Karpas-422 (cell line): ENCODE results near the gene CNOT10. TPM values are rescaled to one million over a fixed set of nuclear protein-coding genes. Genes with fewer than 3 reads are reported as not detected.
A peak's percentile ranks its signal among the peaks of the same experiment; 100 is the strongest.
"Not testable (repeated sequence)": the region's sequence is repeated elsewhere in the genome, so short reads cannot be mapped to it uniquely, and the experiment has no call there.

Experiments used
- DNase-seq: peaks from one replicate; pipeline ENCODE4 v3.0.0-alpha.2; 2015
- H2AFZ ChIP-seq: fragments of 200-600 bp; sonication (generic); 2 replicates; pipeline ENCODE4 v1.6.1; 2014; ENCODE audit warnings: antibody characterized with exemption, low read length, mixed read lengths
- H3K27ac ChIP-seq: fragments of 200-600 bp; sonication (generic); 2 replicates; pipeline ENCODE4 v1.5.1; 2014; ENCODE audit warnings: mild to moderate bottlenecking, low read length, moderate library complexity
- H3K27me3 ChIP-seq: fragments of 200-600 bp; sonication (generic); 2 replicates; pipeline ENCODE4 v1.6.1; 2014; ENCODE audit warnings: low read length, mixed read lengths
- H3K36me3 ChIP-seq: fragments of 200-600 bp; sonication (generic); 2 replicates; pipeline ENCODE4 v1.6.1; 2014; ENCODE audit warnings: low read length, mixed read lengths; ENCODE audit not compliant: insufficient read depth
- H3K4me1 ChIP-seq: fragments of 200-600 bp; sonication (generic); 2 replicates; pipeline ENCODE4 v1.6.1; 2014; ENCODE audit warnings: mild to moderate bottlenecking, low read length, mixed read lengths
- H3K4me2 ChIP-seq: fragments of 200-600 bp; sonication (generic); 2 replicates; pipeline ENCODE4 v1.6.1; 2014; ENCODE audit warnings: low read length, low read depth, mild to moderate bottlenecking; ENCODE audit not compliant: poor library complexity, severe bottlenecking
- H3K4me3 ChIP-seq: fragments of 200-600 bp; sonication (generic); 2 replicates; pipeline ENCODE4 v1.5.1; 2014; ENCODE audit warnings: mild to moderate bottlenecking, antibody characterized with exemption, low read length, mixed read lengths
- H3K79me2 ChIP-seq: fragments of 200-600 bp; sonication (generic); 2 replicates; pipeline ENCODE4 v1.6.1; 2014; ENCODE audit warnings: mild to moderate bottlenecking, low read length, mixed read lengths
- H3K9ac ChIP-seq: fragments of 200-600 bp; sonication (generic); 2 replicates; pipeline ENCODE4 v1.6.0; 2014; ENCODE audit warnings: low read length
- H3K9me2 ChIP-seq: fragments of 200-600 bp; sonication (generic), shearing (Covaris generic); replicated peaks from 2 replicates; pipeline ENCODE4 v1.6.0; 2014; ENCODE audit warnings: mild to moderate bottlenecking, low read length, moderate library complexity; ENCODE audit not compliant: insufficient read depth
- H3K9me3 ChIP-seq: fragments of 300-700, 200-600 bp; sonication (generic); 2 replicates; pipeline ENCODE4 v1.6.1; 2014; ENCODE audit warnings: low read length, mixed read lengths
- H4K20me1 ChIP-seq: fragments of 200-600 bp; sonication (generic); 2 replicates; pipeline ENCODE4 v1.6.1; 2014; ENCODE audit warnings: mild to moderate bottlenecking, antibody characterized with exemption, low read length, low read depth; ENCODE audit not compliant: insufficient read depth
- total RNA-seq: library from RNA; depleted of rRNA; stranded (reverse); fragments of >200 nt; shearing (Covaris generic); gene quantifications from 2 replicates; pipeline ENCODE4 v1.2.3, GENCODE V29; 2014; ENCODE audit warnings: low replicate concordance

Gene CNOT10
- total RNA-seq, 1 experiment from 2014 or later: 62.7 TPM

- no peak overlapping the region for H3K4me3 ChIP-seq
- H4K20me1 ChIP-seq: no peaks in the 10 kb centered on the region
- H3K27ac ChIP-seq: no peak overlapping the region
- no peak overlapping the region for H2AFZ ChIP-seq
- H3K4me1 ChIP-seq: no peaks in the 10 kb centered on the region
- no peak for DNase-seq
- no peak overlapping the region for H3K4me2 ChIP-seq
- no peaks in the 10 kb centered on the region for H3K79me2 ChIP-seq
- no peak overlapping the region for H3K9ac ChIP-seq
- no peaks in the 10 kb centered on the region for H3K27me3 ChIP-seq
- no peaks in the 10 kb centered on the region for H3K9me3 ChIP-seq
- H3K36me3 ChIP-seq: no peaks in the 10 kb centered on the region
- H3K9me2 ChIP-seq: no peaks in the 10 kb centered on the region
Observed at GRCh38 chr3:32655167-32655566, 29.8 kb upstream of the CNOT10 start.

DNA sequence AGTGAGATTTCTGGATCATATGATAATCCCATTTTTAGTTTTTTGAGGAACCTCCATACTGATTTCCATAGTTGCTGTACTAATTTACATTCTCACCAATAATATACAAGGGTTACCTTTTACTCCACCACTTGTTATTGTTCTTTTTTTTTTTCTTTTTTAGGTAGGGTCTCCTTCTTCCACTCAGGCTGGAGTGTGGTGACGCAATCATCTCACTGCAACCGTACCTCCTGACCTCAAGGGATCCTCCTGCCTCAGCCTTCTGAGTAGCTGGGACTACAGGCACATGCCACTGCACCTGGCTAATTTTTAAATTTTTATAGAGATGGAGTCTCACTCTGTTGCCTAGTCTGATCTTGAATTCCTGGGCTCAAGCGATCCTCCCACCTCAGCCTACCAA, 24.4 kb upstream of the CNOT10 start:
- Histone ChIP-seq H3K27ac (no peak overlapping the region), H3K27me3 (no peaks in the 10 kb centered on the region), H3K36me3 (no peaks in the 10 kb centered on the region), H3K4me2 (no peak overlapping the region), H3K4me1 (no peaks in the 10 kb centered on the region), H4K20me1 (no peaks in the 10 kb centered on the region), H3K9ac (no peak overlapping the region), H3K9me3 (no peaks in the 10 kb centered on the region), H3K4me3 (no peak overlapping the region), H3K9me2 (no peaks in the 10 kb centered on the region), H2AFZ (no peak overlapping the region), H3K79me2 (no peaks in the 10 kb centered on the region)
- DNase-seq: no peak

GRCh38 chr3:32662647-32663046, 22.3 kb upstream of the CNOT10 start:
- H3K4me2 ChIP-seq: no peak overlapping the region
- no peaks in the 10 kb centered on the region for H3K27me3 ChIP-seq
- no peaks in the 10 kb centered on the region for H3K9me3 ChIP-seq
- no peak overlapping the region for H2AFZ ChIP-seq
- no peaks in the 10 kb centered on the region for H3K36me3 ChIP-seq
- H3K4me1 ChIP-seq: no peaks in the 10 kb centered on the region
- H4K20me1 ChIP-seq: no peaks in the 10 kb centered on the region
- no peaks in the 10 kb centered on the region for H3K9me2 ChIP-seq
- no peak overlapping the region for H3K27ac ChIP-seq
- H3K79me2 ChIP-seq: no peaks in the 10 kb centered on the region
- no peak for DNase-seq
- no peak overlapping the region for H3K4me3 ChIP-seq
- H3K9ac ChIP-seq: no peak overlapping the region

GRCh38 chr3:32664630-32665075, 20.3 kb upstream of the CNOT10 start:
- not testable (repeated sequence) for H3K9me2 ChIP-seq, H3K36me3 ChIP-seq, H3K4me1 ChIP-seq, H3K27me3 ChIP-seq, H3K79me2 ChIP-seq, H3K9ac ChIP-seq, H3K4me3 ChIP-seq, H2AFZ ChIP-seq, H3K27ac ChIP-seq, H3K9me3 ChIP-seq, H4K20me1 ChIP-seq, H3K4me2 ChIP-seq
- DNase-seq: peak; percentile 69

DNA sequence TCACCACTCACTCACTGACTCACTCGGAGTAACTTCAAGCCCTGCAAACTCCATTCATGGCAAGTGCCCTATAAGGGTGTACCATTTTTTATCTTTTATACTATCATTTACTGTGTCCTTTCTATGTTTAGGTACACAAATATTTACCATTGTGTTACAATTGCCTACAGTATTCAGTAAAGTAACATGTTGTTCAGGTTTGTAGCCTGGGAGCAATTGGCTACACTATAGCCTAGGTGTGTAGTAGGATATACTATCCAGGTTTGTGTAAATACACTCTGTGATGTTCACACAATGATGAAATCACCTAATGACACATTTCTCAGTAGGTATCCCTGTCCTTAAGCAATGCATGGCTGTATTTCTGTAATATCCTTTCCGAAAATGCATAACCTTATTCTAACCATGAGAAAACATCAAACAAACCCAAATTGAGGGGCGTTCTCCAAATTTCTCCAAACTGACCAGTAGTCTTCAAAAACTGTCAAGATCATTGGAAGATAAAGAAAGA, 17.9 kb upstream of the CNOT10 start:
- no peak overlapping the region for H3K9ac ChIP-seq
- no peaks in the 10 kb centered on the region for H3K36me3 ChIP-seq
- no peak for DNase-seq
- no peak overlapping the region for H3K4me3 ChIP-seq
- H3K27ac ChIP-seq: no peak overlapping the region
- no peaks in the 10 kb centered on the region for H3K79me2 ChIP-seq
- H3K4me2 ChIP-seq: no peak overlapping the region
- H3K9me3 ChIP-seq: no peaks in the 10 kb centered on the region
- H3K4me1 ChIP-seq: no peaks in the 10 kb centered on the region
- H3K27me3 ChIP-seq: no peaks in the 10 kb centered on the region
- no peaks in the 10 kb centered on the region for H4K20me1 ChIP-seq
- no peaks in the 10 kb centered on the region for H3K9me2 ChIP-seq
- no peak overlapping the region for H2AFZ ChIP-seq

GRCh38 chr3:32669226-32669625, 15.8 kb upstream of the CNOT10 start:
- H3K9ac ChIP-seq, H4K20me1 ChIP-seq, H3K79me2 ChIP-seq, H3K9me3 ChIP-seq, H3K36me3 ChIP-seq, H3K4me1 ChIP-seq, H3K4me2 ChIP-seq, H3K27ac ChIP-seq, H3K27me3 ChIP-seq, DNase-seq, H3K9me2 ChIP-seq, H3K4me3 ChIP-seq, H2AFZ ChIP-seq: not testable (repeated sequence)

DNA sequence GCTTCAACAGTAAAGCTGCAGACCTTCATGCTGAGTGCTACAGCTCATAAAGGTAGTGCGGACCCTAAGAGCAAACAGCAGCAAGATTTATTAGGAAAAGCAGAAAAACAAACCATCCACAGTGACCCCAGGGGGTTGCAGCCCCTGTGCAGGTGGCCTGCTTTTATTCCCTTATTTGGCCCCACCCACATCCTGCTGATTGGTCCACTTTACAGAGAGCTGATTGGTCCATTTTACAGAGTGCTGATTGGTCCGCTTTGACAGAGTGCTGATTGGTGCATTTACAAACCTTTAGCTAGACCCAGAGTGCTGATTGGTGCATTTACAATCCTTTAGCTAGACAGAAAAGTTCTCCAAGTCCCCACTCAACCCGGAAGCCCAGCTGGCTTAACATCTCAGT, 11.3 kb upstream of the CNOT10 start:
- H3K9ac ChIP-seq, H3K36me3 ChIP-seq, H2AFZ ChIP-seq, DNase-seq, H4K20me1 ChIP-seq, H3K9me3 ChIP-seq, H3K27me3 ChIP-seq, H3K4me3 ChIP-seq, H3K27ac ChIP-seq, H3K79me2 ChIP-seq, H3K9me2 ChIP-seq, H3K4me1 ChIP-seq, H3K4me2 ChIP-seq: not testable (repeated sequence)

- H4K20me1 ChIP-seq: no peaks in the 10 kb centered on the region
- H3K9me2 ChIP-seq: no peaks in the 10 kb centered on the region
- no peak overlapping the region for H3K4me3 ChIP-seq
- no peaks in the 10 kb centered on the region for H3K4me1 ChIP-seq
- H3K4me2 ChIP-seq: no peak overlapping the region
- no peak overlapping the region for H3K9ac ChIP-seq
- no peaks in the 10 kb centered on the region for H3K79me2 ChIP-seq
- no peak overlapping the region for H3K27ac ChIP-seq
- no peak for DNase-seq
- no peaks in the 10 kb centered on the region for H3K9me3 ChIP-seq
- no peaks in the 10 kb centered on the region for H3K36me3 ChIP-seq
- no peaks in the 10 kb centered on the region for H3K27me3 ChIP-seq
- H2AFZ ChIP-seq: no peak overlapping the region
Observed at GRCh38 chr3:32675164-32675563, 9.8 kb upstream of the CNOT10 start.

- DNase-seq: no peak
- Histone ChIP-seq H3K9ac (no peak overlapping the region), H3K9me3 (no peaks in the 10 kb centered on the region), H3K4me3 (no peak overlapping the region), H3K36me3 (no peaks in the 10 kb centered on the region), H3K79me2 (no peaks in the 10 kb centered on the region), H2AFZ (no peak overlapping the region), H3K9me2 (no peaks in the 10 kb centered on the region), H3K27ac (no peak overlapping the region), H3K4me2 (no peak overlapping the region), H4K20me1 (no peaks in the 10 kb centered on the region), H3K27me3 (no peaks in the 10 kb centered on the region), H3K4me1 (no peaks in the 10 kb centered on the region)
Observed at GRCh38 chr3:32675650-32676049, 9.3 kb upstream of the CNOT10 start.
